ENCODE measurements around the gene MYH10.

Gene MYH10

GRCh38 chr17:8490256-8491023, 140.1 kb downstream of the MYH10 start:
- Histone ChIP-seq H3K36me3 (ENCODE audit: control insufficient read depth in 5 of 5, insufficient read depth in 5 of 5, low read length in 5 of 5) (peaks cover 5 to 75% (median 74%) of the 10 kb centered on the region in 5 donors), H3K4me1 (ENCODE audit: control insufficient read depth in 5 of 5, insufficient read depth in 5 of 5, low read length in 5 of 5) (no peaks in the 10 kb centered on the region), H3K27me3 (ENCODE audit: control insufficient read depth in 5 of 5, insufficient read depth in 4 of 5, low read length in 5 of 5) (no peaks in the 10 kb centered on the region), H3K9ac (ENCODE audit: low read length in 5 of 5) (no peak overlapping the region), H3K9me3 (ENCODE audit: control insufficient read depth in 5 of 5, low read length in 5 of 5) (no peaks in the 10 kb centered on the region), H3K27ac (ENCODE audit: low read depth, low read length) (no peak overlapping the region), H3K4me3 (ENCODE audit: low read depth in 1 of 5, low read length in 5 of 5) (no peak overlapping the region)

- no peak overlapping the region for H3K4me3 ChIP-seq (ENCODE audit: low read depth in 1 of 5, low read length in 5 of 5)
- H3K4me1 ChIP-seq (ENCODE audit: control insufficient read depth in 5 of 5, insufficient read depth in 5 of 5, low read length in 5 of 5), result no peaks in the 10 kb centered on the region
- H3K27ac ChIP-seq (ENCODE audit: low read depth, low read length), result no peak overlapping the region
- no peaks in the 10 kb centered on the region for H3K27me3 ChIP-seq (ENCODE audit: control insufficient read depth in 5 of 5, insufficient read depth in 4 of 5, low read length in 5 of 5)
- H3K9ac ChIP-seq (ENCODE audit: low read length in 5 of 5), result no peak overlapping the region
- H3K36me3 ChIP-seq (ENCODE audit: control insufficient read depth in 5 of 5, insufficient read depth in 5 of 5, low read length in 5 of 5), result peaks cover 8 to 74% (median 72%) of the 10 kb centered on the region in 5 donors
- no peaks in the 10 kb centered on the region for H3K9me3 ChIP-seq (ENCODE audit: control insufficient read depth in 5 of 5, low read length in 5 of 5)
Measured at GRCh38 chr17:8489841-8490240, 140.7 kb downstream of the MYH10 start.

GRCh38 chr17:8488901-8489300, 141.6 kb downstream of the MYH10 start:
- Histone ChIP-seq H3K36me3 (ENCODE audit: control insufficient read depth in 5 of 5, insufficient read depth in 5 of 5, low read length in 5 of 5) (peaks cover 13 to 69% (median 66%) of the 10 kb centered on the region in 5 donors), H3K9ac (ENCODE audit: low read length in 5 of 5) (no peak overlapping the region), H3K27ac (ENCODE audit: low read depth, low read length) (peak overlapping the region; percentile 52), H3K4me3 (ENCODE audit: low read depth in 1 of 5, low read length in 5 of 5) (no peak overlapping the region), H3K4me1 (ENCODE audit: control insufficient read depth in 5 of 5, insufficient read depth in 5 of 5, low read length in 5 of 5) (no peaks in the 10 kb centered on the region), H3K9me3 (ENCODE audit: control insufficient read depth in 5 of 5, low read length in 5 of 5) (peaks cover 0 to 6% (median 0%) of the 10 kb centered on the region in 5 donors), H3K27me3 (ENCODE audit: control insufficient read depth in 5 of 5, insufficient read depth in 4 of 5, low read length in 5 of 5) (no peaks in the 10 kb centered on the region)

GRCh38 chr17:8488491-8488890, 142.0 kb downstream of the MYH10 start:
- Histone ChIP-seq H3K27ac (ENCODE audit: low read depth, low read length) (peak overlapping the region; percentile 52), H3K9me3 (ENCODE audit: control insufficient read depth in 5 of 5, low read length in 5 of 5) (peaks cover 0 to 6% (median 0%) of the 10 kb centered on the region in 5 donors), H3K27me3 (ENCODE audit: control insufficient read depth in 5 of 5, insufficient read depth in 4 of 5, low read length in 5 of 5) (no peaks in the 10 kb centered on the region), H3K36me3 (ENCODE audit: control insufficient read depth in 5 of 5, insufficient read depth in 5 of 5, low read length in 5 of 5) (peaks cover 16 to 70% (median 62%) of the 10 kb centered on the region in 5 donors), H3K4me3 (ENCODE audit: low read depth in 1 of 5, low read length in 5 of 5) (no peak overlapping the region), H3K4me1 (ENCODE audit: control insufficient read depth in 5 of 5, insufficient read depth in 5 of 5, low read length in 5 of 5) (no peaks in the 10 kb centered on the region), H3K9ac (ENCODE audit: low read length in 5 of 5) (no peak overlapping the region)

- no peaks in the 10 kb centered on the region for H3K27me3 ChIP-seq (ENCODE audit: control insufficient read depth in 5 of 5, insufficient read depth in 4 of 5, low read length in 5 of 5)
- H3K4me3 ChIP-seq (ENCODE audit: low read depth in 1 of 5, low read length in 5 of 5), result no peak overlapping the region
- H3K9ac ChIP-seq (ENCODE audit: low read length in 5 of 5), result no peak overlapping the region
- H3K9me3 ChIP-seq (ENCODE audit: control insufficient read depth in 5 of 5, low read length in 5 of 5), result peaks cover 0 to 6% (median 0%) of the 10 kb centered on the region in 5 donors
- H3K36me3 ChIP-seq (ENCODE audit: control insufficient read depth in 5 of 5, insufficient read depth in 5 of 5, low read length in 5 of 5), result peaks cover 24 to 70% (median 59%) of the 10 kb centered on the region in 5 donors
- no peaks in the 10 kb centered on the region for H3K4me1 ChIP-seq (ENCODE audit: control insufficient read depth in 5 of 5, insufficient read depth in 5 of 5, low read length in 5 of 5)
- H3K27ac ChIP-seq (ENCODE audit: low read depth, low read length), result no peak overlapping the region
Measured at GRCh38 chr17:8487743-8488142, 142.8 kb downstream of the MYH10 start.

- Histone ChIP-seq H3K36me3 (ENCODE audit: control insufficient read depth in 5 of 5, insufficient read depth in 5 of 5, low read length in 5 of 5) (peaks cover 24 to 70% (median 58%) of the 10 kb centered on the region in 5 donors), H3K4me3 (ENCODE audit: low read depth in 1 of 5, low read length in 5 of 5) (no peak overlapping the region), H3K27ac (ENCODE audit: low read depth, low read length) (no peak overlapping the region), H3K9ac (ENCODE audit: low read length in 5 of 5) (no peak overlapping the region), H3K4me1 (ENCODE audit: control insufficient read depth in 5 of 5, insufficient read depth in 5 of 5, low read length in 5 of 5) (peaks cover 0 to 5% (median 0%) of the 10 kb centered on the region in 5 donors), H3K27me3 (ENCODE audit: control insufficient read depth in 5 of 5, insufficient read depth in 4 of 5, low read length in 5 of 5) (no peaks in the 10 kb centered on the region), H3K9me3 (ENCODE audit: control insufficient read depth in 5 of 5, low read length in 5 of 5) (peaks cover 0 to 6% (median 0%) of the 10 kb centered on the region in 5 donors)
Measured at GRCh38 chr17:8487130-8487645, 143.3 kb downstream of the MYH10 start.

- no peaks in the 10 kb centered on the region for H3K27me3 ChIP-seq (ENCODE audit: control insufficient read depth in 5 of 5, insufficient read depth in 4 of 5, low read length in 5 of 5)
- H3K9me3 ChIP-seq (ENCODE audit: control insufficient read depth in 5 of 5, low read length in 5 of 5), result peaks cover 0 to 6% (median 0%) of the 10 kb centered on the region in 5 donors
- H3K4me3 ChIP-seq (ENCODE audit: low read depth in 1 of 5, low read length in 5 of 5), result no peak overlapping the region
- no peak overlapping the region for H3K27ac ChIP-seq (ENCODE audit: low read depth, low read length)
- peaks cover 0 to 8% (median 2%) of the 10 kb centered on the region in 5 donors for H3K4me1 ChIP-seq (ENCODE audit: control insufficient read depth in 5 of 5, insufficient read depth in 5 of 5, low read length in 5 of 5)
- no peak overlapping the region for H3K9ac ChIP-seq (ENCODE audit: low read length in 5 of 5)
- H3K36me3 ChIP-seq (ENCODE audit: control insufficient read depth in 5 of 5, insufficient read depth in 5 of 5, low read length in 5 of 5), result peaks cover 24 to 67% (median 58%) of the 10 kb centered on the region in 5 donors
Measured at GRCh38 chr17:8485491-8485890, 145.0 kb downstream of the MYH10 start.

- Histone ChIP-seq H3K4me3 (ENCODE audit: low read depth in 1 of 5, low read length in 5 of 5) (no peak overlapping the region), H3K27ac (ENCODE audit: low read depth, low read length) (no peak overlapping the region), H3K36me3 (ENCODE audit: control insufficient read depth in 5 of 5, insufficient read depth in 5 of 5, low read length in 5 of 5) (peaks cover 24 to 71% (median 61%) of the 10 kb centered on the region in 5 donors), H3K9ac (ENCODE audit: low read length in 5 of 5) (no peak overlapping the region), H3K4me1 (ENCODE audit: control insufficient read depth in 5 of 5, insufficient read depth in 5 of 5, low read length in 5 of 5) (peaks cover 6 to 18% (median 12%) of the 10 kb centered on the region in 5 donors), H3K27me3 (ENCODE audit: control insufficient read depth in 5 of 5, insufficient read depth in 4 of 5, low read length in 5 of 5) (no peaks in the 10 kb centered on the region), H3K9me3 (ENCODE audit: control insufficient read depth in 5 of 5, low read length in 5 of 5) (peaks cover 0 to 6% (median 0%) of the 10 kb centered on the region in 5 donors)
Measured at GRCh38 chr17:8484465-8484864, 146.1 kb downstream of the MYH10 start.

GRCh38 chr17:8482546-8482945, 148.0 kb downstream of the MYH10 start:
- Histone ChIP-seq H3K4me3 (ENCODE audit: low read depth in 1 of 5, low read length in 5 of 5) (no peak overlapping the region), H3K27me3 (ENCODE audit: control insufficient read depth in 5 of 5, insufficient read depth in 4 of 5, low read length in 5 of 5) (no peaks in the 10 kb centered on the region), H3K4me1 (ENCODE audit: control insufficient read depth in 5 of 5, insufficient read depth in 5 of 5, low read length in 5 of 5) (peaks cover 7 to 21% (median 15%) of the 10 kb centered on the region in 5 donors), H3K27ac (ENCODE audit: low read depth, low read length) (no peak overlapping the region), H3K36me3 (ENCODE audit: control insufficient read depth in 5 of 5, insufficient read depth in 5 of 5, low read length in 5 of 5) (peaks cover 24 to 72% (median 63%) of the 10 kb centered on the region in 5 donors), H3K9ac (ENCODE audit: low read length in 5 of 5) (no peak overlapping the region), H3K9me3 (ENCODE audit: control insufficient read depth in 5 of 5, low read length in 5 of 5) (peaks cover 0 to 6% (median 0%) of the 10 kb centered on the region in 5 donors)

GRCh38 chr17:8481703-8482102, 148.8 kb downstream of the MYH10 start:
- no peaks in the 10 kb centered on the region for H3K27me3 ChIP-seq (ENCODE audit: control insufficient read depth in 5 of 5, insufficient read depth in 4 of 5, low read length in 5 of 5)
- no peak overlapping the region for H3K9ac ChIP-seq (ENCODE audit: low read length in 5 of 5)
- no peak overlapping the region for H3K4me3 ChIP-seq (ENCODE audit: low read depth in 1 of 5, low read length in 5 of 5)
- no peak overlapping the region for H3K27ac ChIP-seq (ENCODE audit: low read depth, low read length)
- peaks cover 24 to 72% (median 63%) of the 10 kb centered on the region in 5 donors for H3K36me3 ChIP-seq (ENCODE audit: control insufficient read depth in 5 of 5, insufficient read depth in 5 of 5, low read length in 5 of 5)
- H3K4me1 ChIP-seq (ENCODE audit: control insufficient read depth in 5 of 5, insufficient read depth in 5 of 5, low read length in 5 of 5), result peaks cover 7 to 21% (median 15%) of the 10 kb centered on the region in 5 donors
- peaks cover 0 to 6% (median 0%) of the 10 kb centered on the region in 5 donors for H3K9me3 ChIP-seq (ENCODE audit: control insufficient read depth in 5 of 5, low read length in 5 of 5)
